Right ventricle myocardium inferior (tissue), 1 donor: ENCODE data around the gene LRRK1. TPM values are rescaled to one million over a fixed set of nuclear protein-coding genes. Genes with fewer than 3 reads are reported as not detected.
A peak's percentile ranks its signal among the peaks of the same experiment; 100 is the strongest.

Source experiments
- ATAC-seq: fragments of 200-7000 bp; cut with Tn5 transposase; one replicate; pipeline ENCODE4 v1.9.1; 2020; ENCODE audit warnings: mild to moderate bottlenecking, moderate library complexity
- DNase-seq: peaks from one replicate; pipeline ENCODE4 v3.0.0; 2021; ENCODE audit errors: missing footprints
- intact Hi-C: fragments of 100-400 bp; cut with DNase I; formaldehyde crosslinking; loops from one replicate; pipeline ENCODE4 v1.11.0; 2022
- total RNA-seq: library from RNA; stranded (reverse); fragmentation: NEBNext Ultra II Directional; extraction: Animal tissue kit (Norgen Biotek cat#: 25700); gene quantifications from one replicate; pipeline ENCODE4 v1.2.1, GENCODE V29; 2021
- donor health status: DM: no; HTN: yes; CAD: no; lungs with severe emphysema.

LRRK1 gene
- total RNA-seq, 1 donor from 2014 or later: 2.7 TPM

DNA sequence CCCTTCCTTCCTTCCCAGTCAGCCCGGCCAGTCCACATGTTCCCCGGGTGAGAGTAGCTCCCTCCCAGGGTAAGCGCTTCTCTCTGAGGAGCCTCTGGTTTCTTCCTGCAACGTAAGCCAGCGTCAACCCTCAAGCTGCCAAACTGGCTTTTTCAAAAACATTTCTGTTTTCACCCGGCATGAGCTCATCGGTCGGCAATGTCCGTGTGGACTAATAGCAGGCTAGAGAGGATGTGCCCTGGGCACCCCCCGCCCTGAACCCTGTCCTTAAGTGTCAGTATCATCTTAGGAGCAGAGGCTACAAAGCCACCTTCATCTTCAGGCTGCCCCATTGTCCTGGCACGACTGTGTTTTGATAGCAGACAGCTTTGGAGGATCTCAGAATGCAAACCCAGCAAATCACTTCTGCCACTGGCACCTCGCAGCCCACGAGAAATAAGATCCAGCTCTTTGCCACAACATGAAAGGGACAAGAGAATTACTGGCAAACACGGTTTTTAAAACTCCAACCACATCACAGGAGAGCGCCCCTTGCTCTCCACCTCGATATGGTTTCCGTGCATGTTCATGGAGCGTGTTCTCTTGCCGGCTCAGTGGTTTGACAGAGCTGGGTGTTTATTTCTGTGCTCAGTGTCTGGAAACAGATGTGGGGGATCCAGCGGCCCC, 29.6 kb upstream of the LRRK1 start:
- intact Hi-C loops: no loop called here
- ATAC-seq: peak; percentile 86
- no peak for DNase-seq

DNA sequence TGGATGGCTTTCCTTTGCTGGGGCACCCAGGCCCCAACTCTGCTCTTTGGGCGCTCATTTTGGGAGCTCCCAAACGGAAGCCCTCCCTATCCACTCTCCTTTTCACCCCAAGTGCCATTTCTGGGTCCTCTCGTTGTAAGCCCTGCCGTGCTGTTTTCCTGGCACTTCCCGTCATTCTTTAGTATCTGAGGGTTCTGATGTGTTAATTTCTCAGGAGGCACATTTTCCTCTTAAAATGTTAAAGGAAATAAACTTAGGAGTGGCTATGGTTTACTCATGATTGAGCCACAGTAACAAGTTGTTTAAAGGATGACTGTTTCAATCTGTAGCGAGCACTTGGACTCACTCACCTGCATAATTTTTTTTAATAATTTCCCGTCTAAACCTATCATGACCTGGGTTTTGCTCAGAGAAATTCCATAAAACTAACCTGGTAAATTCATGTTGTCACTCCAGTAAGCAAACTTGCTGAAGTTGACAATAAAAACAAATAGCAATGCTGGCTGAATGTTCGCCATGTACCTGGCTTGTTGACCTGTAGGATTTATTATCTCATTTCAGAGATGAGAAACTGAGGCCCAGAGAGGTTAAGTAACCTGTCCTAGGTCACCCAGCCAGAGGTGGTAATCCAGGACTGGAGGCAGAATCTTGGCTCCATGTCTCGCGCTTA, 29.0 kb upstream of the LRRK1 start:
- DNase-seq: no peak
- ATAC-seq: no peak
- intact Hi-C loops: no loop called here

- ATAC-seq: no peak
- intact Hi-C loops: no loop called here
- DNase-seq: no peak
These were observed 28.3 kb upstream of the LRRK1 start for GRCh38 chr15:100890850-100891249.

DNA sequence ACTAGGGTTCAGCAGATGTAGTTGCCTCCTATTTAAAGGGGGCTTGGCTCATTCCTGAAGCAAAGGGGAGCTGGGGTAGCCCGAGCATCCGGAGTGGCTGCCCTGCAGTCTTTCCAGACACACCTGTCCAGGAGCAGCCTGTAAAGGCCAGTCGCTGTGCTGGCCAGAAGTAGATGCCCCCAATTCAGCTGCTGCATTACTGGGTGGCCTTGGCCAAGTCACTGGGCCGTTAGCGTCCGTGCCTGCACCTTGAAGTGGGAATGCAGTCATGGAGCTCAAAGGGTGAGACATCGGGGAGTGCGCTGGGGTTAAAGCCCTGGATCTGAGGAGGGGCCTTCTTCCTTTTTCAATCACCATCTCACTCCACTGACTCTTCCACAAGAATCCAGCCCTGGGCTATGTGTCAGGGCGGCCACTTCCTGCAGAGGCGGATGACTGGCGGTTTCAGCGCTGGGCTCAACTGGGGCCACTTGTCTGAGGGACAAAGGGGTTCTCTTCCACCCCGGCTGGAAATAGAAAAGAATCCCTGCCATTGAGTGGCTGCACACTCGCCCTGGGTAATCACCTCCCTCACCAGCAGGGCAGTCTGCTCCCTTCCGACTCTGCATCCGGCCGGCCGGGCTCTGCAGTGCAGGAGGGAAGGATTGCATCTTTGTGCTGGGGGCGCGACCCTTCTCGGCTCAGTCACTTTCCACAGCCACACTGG, 27.7 kb upstream of the LRRK1 start:
- ATAC-seq (no peak), DNase-seq (no peak)
- intact Hi-C loops: no loop called here

GRCh38 chr15:100892013-100892355, 27.2 kb upstream of the LRRK1 start:
- ATAC-seq: no peak
- intact Hi-C loops: no loop called here
- DNase-seq: no peak

DNA sequence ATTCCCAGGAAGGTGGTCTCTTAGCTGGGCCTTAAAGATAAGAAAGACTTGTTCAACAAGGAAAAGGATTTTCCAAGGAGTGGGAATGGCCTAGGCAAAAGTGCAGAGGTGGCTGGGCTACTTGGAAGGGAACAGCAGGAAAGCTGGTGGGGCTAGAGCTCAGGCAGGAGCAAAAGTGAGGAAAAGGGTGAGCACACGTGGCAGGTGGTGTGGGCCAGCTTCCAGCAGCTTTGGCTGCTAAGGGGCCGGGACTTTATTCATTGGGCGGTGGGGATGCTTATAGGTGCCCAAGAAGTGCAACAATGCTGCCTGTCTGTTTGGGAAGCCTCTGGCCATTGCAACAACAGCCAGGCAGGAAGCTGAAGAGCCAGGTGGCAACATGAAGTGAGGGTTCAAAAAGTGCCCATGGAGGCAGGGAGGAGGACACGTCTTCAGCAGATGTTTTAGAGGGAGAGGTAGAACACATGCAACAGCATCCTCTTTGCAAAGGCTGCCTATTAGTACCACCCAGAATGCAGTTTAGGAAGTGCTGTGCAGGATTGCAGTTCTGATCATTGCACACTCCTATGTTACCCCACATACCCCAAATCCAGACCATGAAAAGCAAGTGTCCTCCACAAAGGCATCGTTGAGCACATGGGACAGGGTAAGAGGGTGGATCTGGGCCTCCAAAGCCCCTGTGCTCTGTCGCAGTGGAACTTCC, 25.7 kb upstream of the LRRK1 start:
- no peak for DNase-seq
- intact Hi-C loops: no loop called here

DNA sequence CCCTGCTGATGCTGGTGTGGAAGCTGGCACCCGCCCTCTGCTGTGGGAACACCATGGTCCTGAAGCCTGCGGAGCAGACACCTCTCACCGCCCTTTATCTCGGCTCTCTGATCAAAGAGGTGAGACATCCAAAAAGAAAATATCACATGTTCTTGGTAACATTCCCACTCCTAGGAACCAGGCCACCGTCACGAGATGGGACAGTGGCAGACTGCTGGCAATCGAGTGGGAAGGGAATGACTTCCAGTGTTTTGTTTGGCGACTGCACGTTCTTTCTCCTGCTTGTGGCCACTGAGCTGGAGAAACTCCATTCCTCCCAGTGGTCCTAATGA, 25.2 kb upstream of the LRRK1 start:
- intact Hi-C loops: no loop called here
- DNase-seq: no peak
- ATAC-seq: no peak

More for the DNA sequence above, 25.7 kb upstream of the LRRK1 start:
- no peak for ATAC-seq

DNA sequence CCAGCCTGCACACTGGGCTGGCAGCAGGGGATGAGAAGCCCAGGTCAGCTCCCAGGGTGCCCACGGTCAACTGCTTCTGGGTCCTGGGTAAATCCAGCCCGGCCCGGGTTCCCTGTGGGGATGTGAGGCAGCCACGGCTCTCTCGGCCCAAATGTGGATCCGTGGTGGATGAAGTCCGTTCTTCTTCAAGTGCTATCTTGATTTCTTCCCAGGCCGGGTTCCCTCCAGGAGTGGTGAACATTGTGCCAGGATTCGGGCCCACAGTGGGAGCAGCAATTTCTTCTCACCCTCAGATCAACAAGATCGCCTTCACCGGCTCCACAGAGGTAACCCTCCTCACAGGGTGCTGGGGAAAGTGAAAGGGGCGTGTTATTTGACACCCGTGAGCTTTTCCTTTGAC, 23.4 kb upstream of the LRRK1 start:
- ATAC-seq (no peak), DNase-seq (no peak)
- intact Hi-C loops: no loop called here

DNA sequence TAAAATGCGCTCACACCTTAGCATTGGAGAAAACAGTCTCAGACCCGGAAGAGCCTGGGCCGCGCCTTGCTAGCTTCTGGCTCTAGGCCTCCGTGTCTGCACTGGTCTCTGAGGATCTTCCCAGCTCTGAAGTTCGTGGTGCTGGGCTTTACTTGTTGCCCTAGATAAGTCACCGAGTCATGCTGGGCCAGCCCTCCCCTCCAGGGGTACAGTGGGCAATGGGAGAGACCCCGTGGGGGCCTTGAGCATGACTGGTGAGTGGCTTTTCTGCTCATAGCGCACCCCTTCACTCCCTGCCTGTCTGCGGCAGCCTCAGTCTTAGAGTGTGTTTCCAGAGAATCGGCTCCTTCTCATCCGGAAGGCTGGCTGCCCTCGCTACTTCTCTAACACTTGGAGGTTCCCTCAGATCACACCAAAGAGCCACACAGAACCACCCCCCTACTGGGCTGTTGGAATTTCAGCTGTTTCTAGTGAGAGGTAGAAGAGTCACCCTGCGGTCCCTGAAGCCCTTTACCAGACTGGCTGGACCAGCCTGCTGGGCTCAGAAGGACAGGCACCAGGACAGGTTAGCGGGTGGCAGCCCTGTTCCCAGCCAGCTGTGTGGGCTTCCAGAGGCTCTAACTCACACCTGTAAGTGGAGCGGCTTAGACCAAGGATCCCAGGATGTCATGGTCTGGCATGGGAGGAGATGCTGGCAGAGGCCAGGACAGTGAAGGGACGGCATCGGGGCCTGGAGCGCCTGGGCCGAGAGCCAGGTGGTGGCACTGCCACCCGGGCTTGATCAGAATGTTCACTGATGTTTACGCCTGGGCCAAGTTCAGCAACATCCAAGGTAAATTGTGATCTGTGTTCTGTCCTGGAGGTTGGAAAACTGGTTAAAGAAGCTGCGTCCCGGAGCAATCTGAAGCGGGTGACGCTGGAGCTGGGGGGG, 21.7 kb upstream of the LRRK1 start:
- intact Hi-C loops: no loop called here
- DNase-seq (no peak), ATAC-seq (no peak)

- ATAC-seq (no peak), DNase-seq (no peak)
- intact Hi-C loops: no loop called here
These were observed 21.0 kb upstream of the LRRK1 start for GRCh38 chr15:100898152-100898490.

GRCh38 chr15:100898661-100899462, 20.3 kb upstream of the LRRK1 start:
- ATAC-seq (no peak), DNase-seq (no peak)
- intact Hi-C loops: no loop called here

DNA sequence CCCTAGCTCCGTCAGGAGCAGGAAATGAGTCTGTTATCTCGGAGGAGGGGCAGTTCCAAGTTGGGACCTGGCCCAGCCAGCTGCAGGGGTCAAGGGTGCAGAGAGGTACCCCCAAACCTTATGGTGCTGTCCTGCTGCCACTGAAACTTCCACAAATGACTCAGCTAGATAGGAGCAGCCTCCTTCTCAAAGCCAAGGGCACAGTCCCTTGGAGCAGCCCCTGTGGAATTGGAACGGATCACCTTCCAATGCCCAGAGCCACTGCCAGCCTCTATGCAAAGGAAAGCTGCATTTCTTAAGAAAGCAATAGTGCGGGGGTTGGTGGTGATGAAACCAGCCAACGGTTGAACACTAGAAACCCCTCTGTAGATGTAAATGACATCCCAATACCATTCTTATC, 19.6 kb upstream of the LRRK1 start:
- intact Hi-C loops: no loop called here
- DNase-seq (no peak), ATAC-seq (no peak)

- no peak for DNase-seq
- ATAC-seq: no peak
- intact Hi-C loops: no loop called here
These were observed 18.9 kb upstream of the LRRK1 start for GRCh38 chr15:100900136-100900794.

- DNase-seq (no peak), ATAC-seq (no peak)
- intact Hi-C loops: no loop called here
These were observed 18.4 kb upstream of the LRRK1 start for GRCh38 chr15:100900795-100901169.

- intact Hi-C loops: no loop called here
- no peak for DNase-seq
- ATAC-seq: no peak
These were observed 17.9 kb upstream of the LRRK1 start for GRCh38 chr15:100901296-100901695.

GRCh38 chr15:100901702-100902435, 17.3 kb upstream of the LRRK1 start:
- ATAC-seq (peak; percentile 10), DNase-seq (no peak)
- intact Hi-C loops: no loop called here
